ENCODE data around the gene PLCB3. TPM values are rescaled to one million over a fixed set of nuclear protein-coding genes. Genes with fewer than 3 reads are reported as not detected.
A peak's percentile ranks its signal among the peaks of the same experiment; 100 is the strongest.

The PLCB3 gene
- total RNA-seq, 1 experiment from 2014 or later, result 80.2 TPM

GRCh38 chr11:64239662-64240434 is 11.5 kb upstream of the PLCB3 start:
- Histone ChIP-seq H3K79me2 (ENCODE audit: insufficient read depth, low read length) (peaks cover 2% of the 10 kb centered on the region; the same call in 1 of the 2 replicates), H3K4me2 (ENCODE audit: insufficient read depth, insufficient read length, low read length) (peak overlapping the region; percentile 63), H3K27me3 (ENCODE audit: insufficient read depth, low read length) (no peaks in the 10 kb centered on the region), H2BK5ac (ENCODE audit: insufficient read length, low read length) (no peak overlapping the region), H4K8ac (replicated peaks; ENCODE audit: insufficient read length, low read depth, low read length) (no peak overlapping the region), H3K23ac (ENCODE audit: insufficient read length, low read depth, low read length) (no peak overlapping the region), H3K9me3 (ENCODE audit: control insufficient read depth, low read depth, low read length) (no peaks in the 10 kb centered on the region), H3K4me1 (ENCODE audit: insufficient read depth, low read length) (no peaks in the 10 kb centered on the region), H2BK20ac (ENCODE audit: low read depth, low read length, poor library complexity, severe bottlenecking) (no peak overlapping the region), H2BK12ac (ENCODE audit: insufficient read length, low read depth, low read length) (no peak overlapping the region), H3K18ac (ENCODE audit: insufficient read length, low read depth, low read length) (no peak overlapping the region), H3T11ph (ENCODE audit: low read length) (no peak overlapping the region), H3K14ac (ENCODE audit: insufficient read depth, low read length) (peak overlapping the region; percentile 26; the same call in 1 of the 2 replicates), H3K23me2 (ENCODE audit: insufficient read length, low read depth, low read length, poor library complexity, severe bottlenecking) (peaks cover 10% of the 10 kb centered on the region), H4K5ac (ENCODE audit: insufficient read length, low read depth, low read length) (no peak overlapping the region), H3K4ac (ENCODE audit: low read depth, low read length) (no peak overlapping the region), H3K79me1 (ENCODE audit: insufficient read depth, low read depth, low read length, poor library complexity, severe bottlenecking) (no peaks in the 10 kb centered on the region), H3K56ac (ENCODE audit: insufficient read length, low read depth, low read length) (no peak overlapping the region), H2AK5ac (ENCODE audit: insufficient read length, low read length) (no peak overlapping the region), H4K20me1 (ENCODE audit: control insufficient read depth, insufficient read depth, insufficient read length) (no peaks in the 10 kb centered on the region), H3K9ac (ENCODE audit: extremely low read depth, insufficient read length, low read length) (peak overlapping the region; percentile 3), H4K91ac (ENCODE audit: insufficient read length, low read depth, low read length) (no peak overlapping the region), H2BK120ac (ENCODE audit: low read depth, low read length, poor library complexity, severe bottlenecking) (no peak overlapping the region), H3K27ac (ENCODE audit: insufficient read length, low read depth, low read length) (no peak overlapping the region), H2AFZ (ENCODE audit: low read length) (no peak overlapping the region), H2BK15ac (ENCODE audit: low read depth, low read length) (no peak overlapping the region)
- H3K36me3 Mint-ChIP-seq (ENCODE audit: insufficient read depth in 1 of 3, low read depth in 3 of 3), result peaks cover 13 to 44% (median 26%) of the 10 kb centered on the region in 3 experiments
- TF ChIP-seq CTCF (conservative IDR thresholded peaks at IDR 0.05), result no peak
- no peak for DNase-seq
- no peaks in the 10 kb centered on the region for H3K9me3 Mint-ChIP-seq
- H3K27me3 Mint-ChIP-seq (ENCODE audit: low read depth), result no peaks in the 10 kb centered on the region
- peak overlapping the region; percentile 85 to 93 for H3K4me3 Mint-ChIP-seq
- no CpG with 5 or more reads among the region's 11 CpGs for WGBS (ENCODE audit: extremely low coverage, insufficient read length, low lambda C conversion rate)
- peaks cover 28 to 30% of the 10 kb centered on the region in 2 experiments for H3K4me1 Mint-ChIP-seq
- H3K27ac Mint-ChIP-seq, result peak overlapping the region; percentile 99; a peak in 6 of 7 replicates

All from H9 (cell line).